HG02588 (cell line): ENCODE results near the gene SIGLEC10.
A peak's percentile ranks its signal among the peaks of the same experiment; 100 is the strongest.

ENCODE experiments used
- ATAC-seq: cut with Tn5 transposase; IDR thresholded peaks from one replicate; pipeline ENCODE4 v1.9.1; 2021; ENCODE audit warnings: mild to moderate bottlenecking, moderate library complexity; ENCODE audit not compliant: unreplicated experiment

Gene SIGLEC10

DNA sequence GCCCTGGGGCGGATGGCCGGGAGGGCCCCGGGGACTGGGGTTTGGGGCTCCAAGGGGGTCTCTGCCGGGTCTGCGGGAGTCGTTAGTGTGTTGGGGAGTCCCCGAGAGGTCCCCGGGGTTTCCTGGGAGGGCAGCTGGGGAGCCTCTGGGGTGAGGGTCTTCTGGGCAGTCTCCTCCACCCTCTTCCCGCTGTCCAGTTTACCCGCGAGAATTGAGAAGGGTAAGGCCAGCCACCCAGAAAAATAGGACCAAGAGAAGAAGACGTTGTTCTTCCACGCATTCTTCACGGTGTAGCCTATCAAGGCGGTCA, 50.2 kb downstream of the SIGLEC10 start:
- ATAC-seq = peak; percentile 8

DNA sequence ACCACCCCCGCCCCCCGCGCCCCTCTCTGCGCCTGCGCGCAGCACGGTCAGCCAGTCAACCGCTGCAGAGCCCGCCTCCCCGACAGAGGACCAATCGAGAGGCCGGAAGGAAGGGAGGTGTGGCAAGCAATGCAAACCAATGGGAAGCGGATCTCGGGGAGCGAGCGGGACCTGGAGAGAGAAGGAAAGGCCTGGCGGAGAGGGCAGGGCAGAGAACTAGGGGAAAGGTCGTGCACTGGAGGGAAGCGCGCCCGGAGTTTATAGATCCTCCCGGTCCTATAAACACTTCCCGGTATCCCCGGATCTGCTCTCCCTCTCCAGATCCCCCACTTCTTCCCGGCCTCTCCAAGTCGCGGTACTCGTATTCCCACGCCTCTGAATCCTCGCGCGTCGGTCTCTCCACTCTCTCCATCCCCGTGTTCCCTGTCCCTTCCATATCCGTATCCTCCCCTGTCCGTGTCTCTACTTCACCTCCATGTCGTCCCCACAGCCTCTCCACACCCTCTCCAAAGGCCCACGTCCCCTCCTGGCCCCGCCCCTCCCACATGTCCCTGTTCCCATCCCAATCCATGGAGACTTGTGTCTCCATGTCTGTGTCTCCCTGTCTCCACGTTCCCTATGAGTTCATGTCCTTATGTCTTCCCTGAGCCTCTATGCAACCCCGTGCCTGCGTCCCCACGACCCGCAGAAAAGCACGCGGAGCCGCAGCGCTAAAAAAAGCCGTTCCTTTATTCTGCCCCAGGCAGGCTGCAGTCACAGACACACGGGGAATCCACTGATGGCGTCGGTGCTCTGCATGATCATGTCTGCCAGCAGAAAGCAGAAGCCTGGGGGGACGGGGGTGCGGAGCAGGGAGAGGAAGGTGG, 50.8 kb downstream of the SIGLEC10 start:
- peak; percentile 49 for ATAC-seq

DNA sequence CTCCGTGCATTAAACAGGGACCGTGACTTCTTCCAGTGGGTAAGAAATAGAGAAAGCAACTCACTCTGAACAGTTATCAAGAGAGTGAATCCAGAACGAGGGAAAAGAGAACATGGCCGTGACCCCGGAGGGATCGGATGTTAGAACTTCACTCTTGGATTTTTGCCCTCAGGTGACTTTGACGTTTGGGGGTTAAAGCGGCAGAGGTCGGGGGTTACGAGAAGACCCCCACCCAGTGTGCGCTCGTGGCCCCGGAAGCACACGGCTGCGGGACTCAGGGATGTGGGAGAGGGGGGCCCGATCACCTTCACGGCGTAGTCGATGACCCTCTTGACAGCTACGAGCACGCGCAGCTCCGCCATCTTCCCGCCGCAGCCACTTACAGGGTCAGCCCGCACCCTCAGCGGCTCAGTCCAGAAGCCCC, 51.5 kb downstream of the SIGLEC10 start, which contains the start of gene ETFB:
TSS of gene ETFB (minus strand) at position 424 of the 424 bp plus-strand sequence. CDS start at position 362, 62 bp downstream.
- ATAC-seq = no peak

DNA sequence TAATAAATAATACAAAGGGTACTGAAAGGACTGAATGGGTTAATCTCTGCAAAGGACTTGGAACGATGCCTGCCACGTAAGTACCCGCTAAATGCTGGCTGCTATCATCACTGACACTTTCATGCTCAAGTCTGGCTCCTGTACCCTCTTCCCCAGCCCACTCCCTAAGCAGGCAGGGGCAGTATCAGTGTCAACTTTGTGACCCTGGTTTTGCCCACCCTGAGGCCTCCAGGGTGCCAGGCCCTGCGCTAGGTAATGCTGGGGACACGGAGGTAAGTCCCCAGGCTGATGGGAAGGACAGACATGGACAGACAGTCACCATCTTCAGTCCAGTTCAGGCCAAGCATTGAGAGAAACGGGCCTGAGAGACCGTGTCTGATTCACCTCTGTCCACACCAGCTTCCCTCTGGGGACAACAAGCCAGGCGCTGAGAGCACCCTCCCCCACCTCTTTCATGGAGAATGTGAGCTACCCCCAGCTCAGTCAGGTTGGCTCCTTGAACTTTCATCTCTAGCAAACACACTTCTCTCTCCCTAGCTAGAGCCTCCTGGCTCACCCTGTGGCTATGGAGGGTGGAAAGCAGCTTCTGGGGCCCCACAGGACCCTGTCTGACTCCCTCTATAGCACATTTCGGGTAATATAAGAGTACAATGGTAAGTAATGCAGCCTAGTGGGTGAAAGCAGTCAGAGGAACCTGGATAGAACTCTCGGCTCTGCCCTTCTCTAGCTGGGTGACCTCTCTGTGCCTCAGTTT, 52.1 kb downstream of the SIGLEC10 start:
- no peak for ATAC-seq

DNA sequence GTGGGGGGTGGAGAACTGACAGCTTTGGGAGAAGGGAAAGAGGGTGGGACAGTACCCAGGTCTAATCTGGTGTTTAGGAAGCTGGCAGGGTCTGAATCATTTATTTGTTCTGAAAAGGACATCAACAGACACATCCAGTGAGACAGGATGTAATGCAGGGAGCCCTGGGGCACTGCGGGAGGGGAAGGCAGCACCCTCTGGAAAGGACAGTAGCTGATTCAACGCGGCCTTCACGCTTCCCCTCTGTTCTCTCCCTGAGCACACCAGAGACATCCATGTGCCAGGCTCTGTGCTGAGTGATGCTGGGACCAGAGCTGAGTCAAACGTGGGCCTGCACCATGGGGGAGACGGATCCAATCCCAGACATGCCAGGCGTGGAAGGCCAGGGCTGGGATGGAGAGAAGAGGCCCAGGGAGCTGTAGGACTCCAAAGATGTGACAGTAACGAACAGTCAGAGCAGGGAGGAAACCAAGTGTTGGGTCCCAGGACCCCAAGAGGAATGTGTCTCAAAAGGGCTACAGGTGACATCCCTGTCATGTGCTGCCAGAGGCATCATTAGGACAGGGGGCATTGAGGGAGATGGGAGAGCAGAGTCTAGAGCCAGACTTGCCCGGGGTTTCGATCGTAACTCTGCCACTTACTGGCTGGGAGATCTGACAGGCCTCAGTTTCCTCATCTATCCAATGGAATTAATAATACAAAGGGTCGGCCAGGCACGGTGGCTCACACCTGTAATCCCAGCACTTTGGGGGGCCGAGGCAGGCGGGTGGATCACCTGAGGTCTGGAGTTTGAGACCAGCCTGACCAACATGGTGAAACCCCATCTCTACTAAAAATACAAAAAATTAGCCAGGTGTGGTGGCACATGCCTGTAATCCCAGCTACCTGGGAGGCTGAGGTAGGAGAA, 53.0 kb downstream of the SIGLEC10 start:
- ATAC-seq = no peak

DNA sequence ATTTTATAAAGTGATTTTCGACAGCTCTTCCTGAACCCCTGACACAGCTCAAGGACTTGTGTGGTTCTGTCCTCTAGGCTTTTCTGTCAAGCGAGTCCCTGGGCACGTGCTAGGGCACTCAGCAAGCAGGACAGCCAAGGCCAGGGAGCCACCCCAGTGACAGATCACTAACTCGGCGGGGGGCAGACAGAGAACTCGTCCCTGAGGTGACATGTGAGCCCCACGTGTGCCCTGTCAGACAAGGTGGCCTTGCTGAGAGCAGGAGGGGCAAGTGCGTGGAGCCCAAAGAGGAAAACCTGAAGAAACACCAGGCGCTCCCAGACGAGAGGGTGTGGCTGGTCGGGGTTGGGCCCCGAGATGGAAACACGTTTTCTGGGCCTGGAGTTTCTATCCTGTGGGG, 56.2 kb downstream of the SIGLEC10 start:
- ATAC-seq = no peak
